Epidermal melanocyte (primary cell): ENCODE measurements around the gene TAF7L.

Source experiments
- DNase-seq: peaks from one replicate; pipeline ENCODE4 v3.0.0; 2011; ENCODE audit warnings: low spot score; ENCODE audit not compliant: insufficient read length

Gene TAF7L

GRCh38 chrX:101220662-101221260 lies 70.4 kb downstream of the TAF7L start:
- DNase-seq: no peak

- no peak for DNase-seq
Measured at GRCh38 chrX:101219864-101220346, 71.2 kb downstream of the TAF7L start.

- DNase-seq: no peak
Measured at GRCh38 chrX:101219116-101219863, 71.8 kb downstream of the TAF7L start, which contains the start of gene DRP2. Gene DRP2 (plus strand): TSS chrX:101219786. CDS start chrX:101231648, 11,862 bp downstream.
